ENCODE data around the gene KCNQ2.

KCNQ2 gene

DNA sequence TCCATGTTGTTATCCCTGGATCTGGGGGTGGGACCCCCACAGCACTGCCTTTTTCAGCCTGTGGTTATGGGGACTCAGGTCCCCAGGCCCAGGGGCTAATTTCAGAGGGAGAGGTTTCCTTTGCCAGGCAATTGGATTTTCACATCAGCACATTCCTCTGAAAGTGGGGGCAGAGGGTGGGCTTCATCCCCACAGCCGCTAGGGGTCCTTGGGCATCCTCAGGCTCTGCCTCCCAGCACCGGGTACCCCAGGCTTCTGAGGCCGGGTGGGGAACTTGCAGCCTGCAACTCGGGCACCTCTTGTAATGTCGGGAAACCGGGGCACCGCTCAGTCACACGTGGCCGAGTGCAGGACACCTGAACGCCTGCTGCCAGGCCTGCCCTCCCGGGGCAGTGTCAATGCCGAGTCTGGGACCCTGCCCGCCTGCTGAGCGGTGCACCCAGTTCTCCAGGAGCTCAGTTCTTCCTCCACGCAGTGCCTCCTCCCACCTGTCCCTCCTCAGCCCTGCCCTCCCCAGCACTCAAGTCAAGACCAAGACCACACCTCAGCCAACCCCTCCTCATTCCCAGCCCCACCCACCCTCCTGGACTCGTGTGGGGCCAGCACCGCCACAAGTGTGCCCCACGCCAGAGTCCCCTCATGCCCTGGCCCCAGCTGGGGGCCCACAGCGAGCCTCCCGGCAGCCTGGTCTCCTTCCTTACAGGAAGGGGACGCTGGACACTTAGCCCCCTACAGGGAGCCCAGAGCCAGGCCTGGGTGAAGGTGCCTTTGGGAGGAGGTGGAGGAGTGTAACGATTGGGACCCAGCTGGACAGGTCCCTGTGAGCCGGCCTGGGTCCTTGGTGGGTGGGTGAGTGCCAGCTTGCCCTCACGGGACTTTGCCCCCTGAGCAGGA, 102.5 kb downstream of the KCNQ2 start:
- DNase-seq (ENCODE audit: low read depth in 3 of 3): no peak

GRCh38 chr20:63369024-63369530, 103.4 kb downstream of the KCNQ2 start:
- no peak for DNase-seq (ENCODE audit: low read depth in 3 of 3)

DNA sequence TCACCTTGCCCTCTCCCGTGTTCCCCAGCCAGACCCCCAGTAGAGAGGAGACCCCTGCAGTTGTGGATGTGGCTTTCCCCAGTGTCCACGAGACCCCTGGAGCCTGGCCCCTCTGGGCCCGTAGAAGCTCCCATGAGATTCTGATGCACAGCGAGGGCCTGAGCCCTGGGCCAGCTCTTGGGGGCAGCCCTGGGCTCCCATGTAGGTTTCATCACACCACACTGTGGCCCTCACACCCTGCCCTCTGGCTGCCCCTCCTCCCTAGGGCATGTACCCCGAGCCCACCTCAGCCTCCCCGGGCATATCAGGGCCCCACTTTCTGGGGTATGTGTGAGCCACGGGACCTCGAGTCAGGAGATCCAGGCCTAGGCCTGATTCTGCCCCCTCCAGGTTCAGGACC, 104.3 kb downstream of the KCNQ2 start:
- DNase-seq (ENCODE audit: low read depth in 3 of 3): no peak

DNA sequence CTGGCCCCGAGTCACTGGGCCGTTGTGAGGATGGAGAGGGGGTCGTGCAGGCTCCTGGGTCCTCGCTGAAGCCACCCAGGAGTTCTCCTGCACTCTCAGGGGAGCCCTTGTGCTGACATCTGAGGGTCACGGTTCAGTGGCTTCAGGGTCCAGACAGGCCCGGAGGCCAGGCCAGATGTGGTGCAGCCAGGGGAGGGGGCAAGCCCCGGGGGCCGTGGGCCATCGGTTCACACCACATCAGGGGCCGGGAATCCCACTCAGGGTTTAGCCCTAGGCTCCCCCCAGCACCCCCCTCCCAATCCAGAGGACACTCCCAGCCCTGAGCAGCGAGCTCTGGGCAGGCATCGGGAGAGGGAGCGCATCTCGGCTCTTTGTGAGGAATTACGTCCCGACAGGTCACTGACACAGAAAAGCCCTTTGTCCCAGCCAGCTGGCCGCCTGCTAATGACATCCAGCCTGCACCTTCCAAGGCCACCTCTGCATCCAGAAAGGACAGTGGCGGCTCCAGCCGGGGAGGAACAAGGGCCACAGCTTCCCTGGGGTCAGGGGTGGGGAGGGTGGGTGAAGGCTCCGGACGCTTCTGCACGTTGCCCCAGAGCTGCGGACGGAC, 104.9 kb downstream of the KCNQ2 start:
- DNase-seq (ENCODE audit: low read depth in 3 of 3): no peak

DNA sequence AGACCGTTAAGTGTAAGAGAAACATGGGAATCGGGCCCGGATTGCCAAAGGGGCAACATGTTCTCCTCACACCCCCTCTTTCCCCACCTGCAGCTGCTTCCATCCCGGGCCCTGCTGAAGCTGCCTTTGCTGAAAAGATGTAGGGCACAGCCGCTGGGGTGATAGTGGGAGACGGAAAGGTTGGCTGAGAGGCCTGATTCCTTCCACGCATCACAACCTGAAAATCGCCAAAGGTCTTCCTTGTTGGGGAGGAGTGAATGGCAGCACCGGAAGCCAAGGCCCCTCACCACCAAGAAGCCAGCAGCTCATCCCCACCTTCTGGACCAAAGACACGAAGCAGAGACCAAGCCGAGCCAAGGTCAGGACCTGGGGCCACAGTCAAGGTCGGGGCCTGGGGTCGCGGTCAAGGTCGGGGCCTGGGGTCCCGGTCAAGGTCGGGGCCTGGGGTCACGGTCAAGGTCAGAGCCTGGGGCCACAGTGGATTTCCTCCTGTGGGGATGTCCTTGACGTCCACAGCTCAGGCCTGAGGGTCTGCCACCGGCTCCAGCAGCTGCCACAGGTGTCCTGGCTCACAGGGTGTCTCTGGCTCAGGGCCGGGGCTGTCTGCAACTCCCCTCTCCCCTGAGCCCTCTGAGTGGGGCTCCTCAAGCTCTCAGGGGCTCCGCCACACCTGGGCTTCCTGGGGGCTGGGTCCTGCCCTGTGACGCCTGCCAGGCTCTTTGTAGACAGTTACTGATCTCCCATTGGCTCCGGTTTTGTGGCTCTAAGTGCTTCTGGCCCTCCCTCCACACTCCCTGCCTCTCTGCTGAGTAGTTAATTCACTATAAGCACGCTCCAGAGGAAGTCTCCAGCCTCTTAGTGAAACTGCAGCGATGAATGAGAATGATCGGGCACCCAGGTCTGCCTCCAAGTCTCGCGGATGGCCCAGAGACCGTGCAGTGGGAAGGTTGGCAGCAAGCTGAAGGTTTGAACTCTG, 105.8 kb downstream of the KCNQ2 start:
- DNase-seq (ENCODE audit: low read depth in 3 of 3): no peak

GRCh38 chr20:63365601-63366389, 106.7 kb downstream of the KCNQ2 start:
- DNase-seq (ENCODE audit: low read depth in 3 of 3): no peak

DNA sequence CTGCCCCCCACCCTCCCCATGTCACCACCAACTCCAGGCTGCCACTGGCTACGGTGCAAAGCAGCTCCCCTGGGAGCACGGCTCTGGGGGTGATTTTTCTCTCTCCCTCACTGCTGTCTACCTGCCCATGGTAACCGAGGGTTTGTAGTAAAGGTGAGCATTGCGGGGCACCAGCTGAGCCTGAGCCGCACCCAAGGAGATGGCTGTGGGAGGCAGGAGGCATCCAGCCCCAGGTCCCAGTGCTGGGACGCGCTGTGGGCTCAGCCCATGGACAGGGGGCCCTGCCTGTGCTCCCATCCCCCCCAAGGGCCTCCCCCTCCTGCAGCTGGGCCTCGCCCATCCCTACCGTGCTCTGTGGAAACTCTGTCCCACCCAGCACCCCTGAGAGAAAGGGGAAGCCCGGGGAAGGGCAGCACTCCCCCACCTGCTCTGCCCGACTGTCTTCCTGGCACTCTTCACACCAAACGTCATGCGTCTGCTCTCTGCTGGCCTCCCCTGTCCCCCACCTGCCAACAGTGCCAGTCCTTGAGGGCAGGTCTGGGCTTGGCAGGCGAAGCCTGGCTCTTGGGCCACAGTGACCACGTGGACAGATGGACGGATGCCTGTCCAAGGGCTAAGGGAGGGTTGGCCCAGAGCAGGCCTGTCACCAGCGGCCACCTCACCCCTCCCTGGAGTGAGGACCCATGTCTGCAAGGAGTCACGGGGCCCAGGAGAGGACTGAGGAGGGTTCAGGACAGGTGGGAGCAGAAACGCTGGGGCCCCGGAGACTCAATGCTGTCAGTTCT, 107.5 kb downstream of the KCNQ2 start:
- no peak for DNase-seq (ENCODE audit: low read depth in 3 of 3)

- no peak for DNase-seq (ENCODE audit: low read depth in 3 of 3)
Observed at GRCh38 chr20:63363981-63364561, 108.4 kb downstream of the KCNQ2 start.

DNA sequence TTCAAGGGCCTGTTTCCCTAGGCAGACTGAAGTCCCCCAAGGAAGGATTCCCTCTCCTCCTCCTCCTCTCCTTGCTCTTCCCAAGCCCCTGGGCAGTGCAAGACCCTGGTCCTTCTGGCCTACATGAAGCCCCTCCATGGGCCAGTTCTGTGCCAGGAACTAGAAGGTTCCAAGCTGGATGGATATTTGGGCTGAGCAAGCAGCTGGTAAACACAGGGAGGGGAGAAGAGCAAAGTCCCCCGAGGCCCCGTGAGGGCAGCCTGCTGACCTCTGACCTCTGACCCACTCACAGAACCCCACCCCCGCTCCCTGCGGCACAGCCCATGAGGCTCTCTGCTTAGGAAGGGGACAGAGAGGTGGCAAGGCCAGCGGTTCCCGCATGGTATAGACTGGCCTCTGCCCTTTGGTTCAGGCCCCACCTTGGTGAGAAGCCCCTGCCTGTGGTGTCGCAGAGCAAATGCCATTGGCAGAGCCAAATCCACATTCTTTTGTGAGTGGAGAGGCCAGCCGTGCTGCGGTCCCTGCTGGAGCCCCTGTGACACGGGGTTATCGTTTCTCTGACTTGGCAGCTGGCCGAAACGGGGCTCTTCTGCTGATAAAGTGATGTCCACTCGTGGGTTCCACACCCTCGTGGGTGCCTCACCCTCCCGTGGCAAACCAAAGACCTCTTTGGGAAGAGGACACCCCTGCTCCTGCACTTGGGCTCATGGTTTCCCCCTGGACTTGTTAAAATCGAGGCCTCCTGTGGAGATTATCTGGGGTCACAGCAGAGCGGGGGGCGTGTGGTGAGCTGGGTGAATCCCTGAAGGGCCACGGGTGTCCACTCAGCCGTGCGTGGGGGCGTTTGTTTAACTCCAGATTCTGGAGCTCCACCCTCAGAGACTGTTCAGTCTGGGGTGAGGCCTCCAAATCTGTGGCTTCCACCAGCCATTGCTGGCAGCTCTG, 109.2 kb downstream of the KCNQ2 start:
- DNase-seq (ENCODE audit: low read depth in 3 of 3): no peak

GRCh38 chr20:63362436-63363009, 109.9 kb downstream of the KCNQ2 start:
- no peak for DNase-seq (ENCODE audit: low read depth in 3 of 3)

- no peak for DNase-seq (ENCODE audit: low read depth in 3 of 3)
Observed at GRCh38 chr20:63361519-63362435, 110.7 kb downstream of the KCNQ2 start.

GRCh38 chr20:63360850-63361518, 111.5 kb downstream of the KCNQ2 start, which contains the start of gene CHRNA4:
Gene CHRNA4 (minus strand): TSS chr20:63361349. CDS start chr20:63361165, 184 bp downstream.
- no peak for DNase-seq (ENCODE audit: low read depth in 3 of 3)

- DNase-seq (ENCODE audit: low read depth in 3 of 3): no peak
Observed at GRCh38 chr20:63359937-63360849, 112.3 kb downstream of the KCNQ2 start.

DNA sequence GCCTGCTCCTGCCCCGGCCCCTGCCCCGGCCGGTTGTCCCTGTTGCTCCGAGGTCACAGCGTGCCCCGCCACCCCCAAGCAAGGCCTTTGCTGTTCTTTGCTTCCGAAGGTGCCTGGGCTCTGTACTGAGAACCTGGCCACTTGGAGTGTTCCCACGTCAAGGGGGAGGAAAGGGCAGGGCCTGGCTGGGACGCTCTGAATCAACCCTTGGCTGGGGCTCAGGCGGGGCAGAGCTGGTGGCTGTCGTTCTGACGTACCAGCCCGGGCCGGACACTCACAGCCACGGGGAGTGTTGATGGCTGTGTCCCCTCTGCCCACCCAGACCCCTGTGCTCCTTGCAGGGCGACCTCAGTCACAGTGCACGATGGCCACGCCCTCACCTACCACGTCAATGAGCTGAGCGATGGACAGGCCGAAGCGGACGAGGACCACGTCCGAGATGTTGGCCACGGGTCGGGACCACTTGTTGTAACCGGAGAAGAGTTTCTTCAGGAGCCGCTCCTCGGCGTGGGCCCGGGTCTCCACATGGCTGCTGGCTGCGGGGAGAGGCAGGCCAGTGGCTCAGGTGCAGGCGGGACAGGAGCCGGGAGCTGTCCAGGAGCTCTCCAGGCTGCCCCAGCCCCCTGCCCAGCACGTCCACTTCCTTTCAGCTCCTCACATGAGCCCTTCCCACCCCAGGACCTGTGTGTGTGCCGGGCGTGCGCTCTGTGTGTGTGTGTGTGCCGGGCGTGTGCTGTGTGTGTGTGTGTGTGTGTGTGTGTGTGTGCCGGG, 113.1 kb downstream of the KCNQ2 start:
- DNase-seq (ENCODE audit: low read depth in 3 of 3): no peak
